Fibroblast of skin of left quadriceps (primary cell): ENCODE data around the gene DDX54.
A peak's percentile ranks its signal among the peaks of the same experiment; 100 is the strongest.

Experiments used
- DNase-seq, 2 experiments: peaks; one replicate each; pipeline ENCODE4 v3.0.0-alpha.2; 2013; ENCODE audit warnings: low read depth in 2 of 2

The DDX54 gene

GRCh38 chr12:113189361-113189760 is 4.1 kb upstream of the DDX54 start:
- no peak for DNase-seq

DNA sequence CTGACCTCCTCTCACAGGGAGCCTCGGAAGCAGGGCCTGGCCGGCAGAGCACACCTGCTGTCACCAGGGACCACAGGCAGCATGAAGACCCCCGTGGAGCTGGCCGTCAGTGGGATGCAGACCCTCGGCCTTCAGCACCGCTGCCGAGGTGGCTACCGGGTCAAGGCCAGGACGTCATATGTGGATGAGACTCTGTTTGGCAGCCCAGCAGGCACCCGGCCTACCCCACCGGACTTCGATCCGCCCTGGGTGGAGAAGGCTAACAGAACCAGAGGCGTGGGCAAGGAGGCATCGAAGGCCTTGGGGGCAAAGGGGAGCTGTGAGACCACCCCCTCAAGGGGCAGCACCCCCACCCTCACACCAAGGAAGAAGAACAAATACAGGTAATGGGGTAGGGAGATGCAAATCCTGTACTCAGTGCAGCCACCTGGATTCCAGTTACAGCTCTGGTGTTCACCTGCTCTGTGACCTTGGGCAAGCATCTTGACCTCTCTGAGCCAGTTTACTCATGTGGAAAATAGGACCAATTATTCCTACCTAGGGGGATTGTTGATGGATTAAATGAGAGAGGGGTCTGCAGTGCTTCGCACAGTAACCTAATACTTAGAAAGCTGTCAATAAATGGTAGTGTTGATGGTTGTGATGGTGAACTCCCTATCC is 1.5 kb upstream of the DDX54 start:
- DNase-seq, result no peak

DNA sequence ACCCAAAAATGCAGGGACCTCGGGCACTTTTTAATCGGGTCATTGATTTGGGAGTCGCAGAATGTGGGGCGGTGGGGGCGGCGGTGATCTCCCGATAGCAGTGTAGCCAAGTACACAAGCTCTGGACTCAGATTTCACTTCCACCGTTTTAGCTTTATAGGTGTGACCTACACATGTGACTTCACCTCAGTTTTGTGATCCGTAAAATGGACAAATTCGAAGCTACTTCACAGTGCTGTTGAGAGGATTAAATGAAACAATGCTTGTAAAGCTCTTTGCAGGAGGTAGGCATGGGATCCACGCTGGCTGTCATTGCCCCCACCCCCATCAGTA is 721 bp upstream of the DDX54 start:
- DNase-seq, result no peak

- DNase-seq, result peak; percentile 77 to 82
These were observed 438 bp downstream of the DDX54 start for GRCh38 chr12:113184900-113185179.

- DNase-seq, result no peak
These were observed 979 bp downstream of the DDX54 start for GRCh38 chr12:113184098-113184899.

DNA sequence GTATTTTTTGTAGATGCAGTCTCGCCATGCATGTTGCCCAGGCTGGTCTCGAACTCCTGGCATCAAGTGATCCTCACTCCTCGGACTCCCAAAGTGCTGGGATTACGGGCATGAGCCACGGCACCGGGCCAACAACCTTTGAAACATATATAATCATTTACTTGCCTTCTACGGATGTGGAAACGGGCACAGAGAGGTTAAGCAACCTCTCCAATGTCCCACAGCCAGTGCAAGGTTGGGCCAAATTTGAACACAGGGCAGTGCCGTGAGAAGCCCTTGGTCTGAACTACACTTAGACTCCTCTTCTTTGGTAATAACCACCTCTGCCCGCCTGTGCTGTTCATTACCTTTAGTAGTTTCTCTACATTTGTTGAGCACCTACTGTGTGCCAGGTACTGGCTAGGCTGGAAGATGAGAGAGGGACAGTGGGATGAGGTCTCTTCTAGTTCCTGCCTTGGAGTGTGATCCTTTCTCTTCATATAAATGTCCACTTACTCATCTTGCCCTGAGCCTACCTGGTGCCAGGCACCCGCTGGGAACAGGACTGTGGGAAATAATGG is 2.2 kb downstream of the DDX54 start:
- DNase-seq, result no peak

DNA sequence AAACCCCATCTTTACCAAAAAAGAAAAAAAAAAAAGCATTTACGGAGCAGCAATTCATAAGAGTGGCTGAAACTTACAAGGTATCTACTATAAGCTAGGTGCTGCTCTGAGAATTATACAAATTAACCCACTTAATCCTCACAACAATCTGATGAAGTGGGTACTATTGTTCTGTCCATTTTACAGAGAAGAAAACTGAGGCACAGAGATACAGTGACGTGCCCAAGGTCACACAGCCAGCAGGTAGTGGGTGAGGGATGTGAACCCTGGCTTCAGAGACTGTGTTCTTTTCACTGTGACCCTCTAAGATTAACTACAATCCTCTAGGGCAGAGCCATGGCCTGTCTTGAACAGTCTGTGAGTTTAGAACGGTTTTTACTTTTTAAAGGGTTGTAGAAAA is 3.3 kb downstream of the DDX54 start:
- no peak for DNase-seq

DNA sequence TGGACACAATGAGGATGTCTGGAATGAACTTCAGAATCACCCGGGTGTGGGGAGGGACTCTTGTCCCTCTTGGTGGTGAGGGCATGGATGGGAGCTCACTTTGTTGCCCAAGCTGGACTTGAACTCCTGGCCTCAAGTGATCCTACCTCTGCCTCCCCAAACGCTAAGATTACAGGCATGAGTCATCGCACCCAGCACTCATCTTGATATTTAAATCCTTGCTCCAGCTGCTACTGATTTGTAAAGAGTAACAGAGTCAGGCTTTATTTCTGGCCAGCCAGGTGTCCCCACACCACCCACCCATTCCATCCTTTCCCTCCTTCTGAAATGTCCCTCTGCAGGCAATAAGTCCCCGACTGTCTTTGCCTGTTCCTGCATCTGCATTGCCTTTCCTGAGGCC is 4.9 kb downstream of the DDX54 start:
- DNase-seq, result no peak

- DNase-seq, result no peak
These were observed 6.3 kb downstream of the DDX54 start for GRCh38 chr12:113179023-113179422.

DNA sequence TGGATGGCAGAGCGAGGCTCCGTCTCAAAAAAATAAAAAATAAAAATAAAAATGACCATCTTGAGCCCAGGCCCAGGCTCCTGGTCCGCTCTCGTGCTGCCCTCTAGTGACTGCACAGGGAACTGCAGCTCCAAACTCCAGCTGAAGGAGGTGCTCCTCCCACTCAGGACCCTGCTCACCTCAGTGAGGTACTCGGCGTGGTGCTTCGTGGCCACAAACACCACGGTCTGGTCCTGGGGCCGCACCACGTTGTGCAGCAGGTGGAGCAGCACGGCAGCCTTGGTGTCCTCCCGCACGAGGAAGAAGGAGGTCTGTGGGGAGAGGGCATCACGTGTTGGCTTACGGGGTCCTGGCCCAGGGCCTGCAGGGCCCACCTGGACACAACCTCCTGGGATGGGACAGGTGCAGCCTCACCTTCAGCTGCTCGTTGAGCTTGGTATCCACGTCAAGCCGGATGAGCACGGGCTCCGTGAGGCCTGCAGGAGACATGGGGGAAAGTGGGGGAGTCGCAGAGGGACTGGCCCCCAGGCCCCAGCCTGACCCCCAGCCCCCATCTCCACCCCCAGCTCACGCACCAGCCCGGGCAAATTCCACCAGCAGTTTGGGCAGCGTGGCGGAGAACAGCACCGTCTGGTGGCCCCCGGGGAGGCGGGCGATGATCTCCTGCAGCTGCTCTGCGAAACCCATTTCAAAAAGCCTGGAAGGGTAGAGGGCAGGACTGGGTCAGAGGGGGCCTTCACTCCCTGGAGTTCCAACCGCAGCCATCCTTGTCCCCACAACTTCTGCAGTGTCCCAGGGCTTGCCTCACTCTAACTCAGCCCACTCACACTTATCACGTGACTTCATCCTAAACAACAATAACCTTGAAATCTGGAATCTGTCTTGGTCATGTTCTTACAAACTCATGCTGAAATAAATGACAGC is 10.6 kb downstream of the DDX54 start:
- DNase-seq, result no peak

GRCh38 chr12:113173081-113173698 is 12.1 kb downstream of the DDX54 start:
- DNase-seq, result no peak

GRCh38 chr12:113172185-113172584 is 13.1 kb downstream of the DDX54 start:
- no peak for DNase-seq

- DNase-seq, result no peak
These were observed 13.7 kb downstream of the DDX54 start for GRCh38 chr12:113171543-113171942.

- DNase-seq, result no peak
These were observed 14.4 kb downstream of the DDX54 start for GRCh38 chr12:113170926-113171325.

DNA sequence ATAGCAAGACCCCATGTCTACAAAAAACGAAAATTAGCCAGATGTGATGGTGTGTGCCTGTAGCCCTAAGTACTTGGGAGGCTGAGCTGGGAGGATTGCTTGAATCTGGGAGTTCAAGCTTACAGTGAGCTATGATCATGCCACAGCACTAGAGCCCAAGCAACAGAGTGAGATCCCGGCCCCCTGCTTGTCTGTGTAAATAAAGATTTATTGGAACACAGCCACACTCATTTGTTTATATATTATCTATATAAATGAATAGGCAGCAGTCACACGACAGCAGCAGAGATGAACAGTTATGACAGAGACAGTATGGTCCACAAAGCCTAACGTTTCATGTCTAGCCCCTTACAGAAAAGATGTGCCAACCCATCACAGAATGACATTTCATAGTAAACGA is 14.8 kb downstream of the DDX54 start:
- DNase-seq, result no peak

DNA sequence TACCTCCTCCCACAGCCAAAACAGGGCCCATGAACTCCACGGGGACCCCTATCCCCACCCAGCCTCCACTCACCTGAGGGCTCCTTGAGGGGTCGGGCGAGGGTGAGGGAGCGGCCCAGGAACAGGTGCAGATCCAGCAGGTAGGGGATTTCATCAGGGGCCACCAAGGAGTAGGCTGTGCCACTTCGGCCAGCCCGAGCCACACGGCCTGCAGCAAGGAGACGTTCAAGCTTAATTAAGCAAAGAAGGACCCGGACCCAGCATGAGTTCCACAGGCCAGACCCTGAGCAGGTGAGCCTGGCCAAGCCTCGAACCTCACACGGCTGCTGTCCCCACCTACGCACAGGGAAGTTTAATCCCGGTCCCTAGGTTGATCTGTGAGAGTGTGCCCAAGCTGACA is 15.6 kb downstream of the DDX54 start:
- DNase-seq, result no peak

- no peak for DNase-seq
These were observed 17.4 kb downstream of the DDX54 start for GRCh38 chr12:113167868-113168267.

- no peak for DNase-seq
These were observed 19.5 kb downstream of the DDX54 start for GRCh38 chr12:113165521-113166450.

GRCh38 chr12:113164014-113164413 is 21.3 kb downstream of the DDX54 start:
- no peak for DNase-seq

GRCh38 chr12:113163030-113163360 is 22.3 kb downstream of the DDX54 start:
- no peak for DNase-seq
